K562 (cell line): ENCODE data around the gene CCDC47. TPM values are rescaled to one million over a fixed set of nuclear protein-coding genes. Genes with fewer than 3 reads are reported as not detected.
A peak's percentile ranks its signal among the peaks of the same experiment; 100 is the strongest.
"Not testable (repeated sequence)": the region's sequence is repeated elsewhere in the genome, so short reads cannot be mapped to it uniquely, and the experiment has no call there.

Source experiments
- ATAC-seq: fragments of 200-7000 bp; cut with Tn5 transposase; 3 replicates; pipeline ENCODE4 v1.9.1; 2020; ENCODE audit warnings: moderate library complexity
- BruUV-seq: library from RNA; stranded (reverse); fragments of 400-500 nt; replicated peaks from 2 replicates; lab custom pipeline; 2021; lab: Mats Ljungman, UMichigan
- CTCF ChIA-PET: fragments of 300-600 bp; formaldehyde crosslinking; extraction: SDS; loops from one replicate; lab custom pipeline; 2021; ENCODE audit warnings: low intra/inter-chr PET ratio; lab: Yijun Ruan, JAX
- POLR2A ChIA-PET: fragments of 300-600, 350-650 bp; sonication (Branson Sonifier 250); formaldehyde crosslinking; extraction: SDS; loops from one replicate; lab custom pipeline; 2021; ENCODE audit warnings: antibody characterized with exemption, inconsistent platforms; lab: Yijun Ruan, JAX
- DNase-seq, 4 experiments: peaks; one replicate each; pipeline versions ENCODE4 v3.0.0 to v3.0.0-alpha.2; 2011 to 2018; ENCODE audit warnings: low spot score in 3 of 4, mixed read lengths in 3 of 4; ENCODE audit errors: extremely low read depth in 1 of 4
- FAIRE-seq: peaks from 2 replicates; lab custom pipeline; 2011; peaks lifted over from hg19 to GRCh38; lab: Jason Lieb, UNC
- H2AFZ ChIP-seq: 2 replicates; pipeline ENCODE4 v1.6.0; 2011; ENCODE audit warnings: low read depth, low read length, control low read depth, inconsistent platforms
- H3K27ac ChIP-seq: fragments of 200-600 bp; 3 replicates; pipeline ENCODE4 v1.8.0; 2011; ENCODE audit warnings: low read depth, mild to moderate bottlenecking, control low read depth, inconsistent platforms, low read length, moderate library complexity, mixed read lengths; ENCODE audit errors: extremely low read depth
- H3K27me3 ChIP-seq, 2 experiments: fragments of 300-600 bp in 1 of 2; 2 replicates in 1 of 2; 3 replicates in 1 of 2; pipeline versions ENCODE4 v1.6.0 to v1.8.0; 2011; ENCODE audit warnings: inconsistent platforms in 2 of 2, low read length in 2 of 2, mild to moderate bottlenecking in 1 of 2, mixed read lengths in 1 of 2, moderate library complexity in 1 of 2; ENCODE audit not compliant: control insufficient read depth in 2 of 2, insufficient read depth in 2 of 2
- H3K36me3 ChIP-seq: fragments of 300-600 bp; 3 replicates; pipeline ENCODE4 v1.8.0; 2011; ENCODE audit warnings: mild to moderate bottlenecking, low read length, inconsistent platforms; ENCODE audit not compliant: control insufficient read depth, insufficient read depth
- H3K4me1 ChIP-seq, 2 experiments: fragments of 200-600 bp in 1 of 2; replicated peaks in 1 of 2; 2 replicates in 1 of 2; 3 replicates in 1 of 2; pipeline versions ENCODE4 v1.5.1 to v1.8.0; 2011; ENCODE audit warnings: inconsistent platforms in 2 of 2, low read length in 2 of 2, mild to moderate bottlenecking in 1 of 2, mixed read lengths in 1 of 2, moderate library complexity in 1 of 2; ENCODE audit not compliant: control insufficient read depth in 2 of 2, insufficient read depth in 2 of 2
- H3K4me2 ChIP-seq: 2 replicates; pipeline ENCODE4 v1.6.1; 2011; ENCODE audit warnings: low read length, control low read depth, inconsistent platforms, mixed read lengths; ENCODE audit not compliant: insufficient read depth
- H3K4me3 ChIP-seq: fragments of 200-600 bp; sonication (generic), shearing (Covaris generic); 2 replicates; pipeline ENCODE4 v1.5.1; 2016; ENCODE audit warnings: control low read depth, inconsistent platforms
- H3K79me2 ChIP-seq: fragments of 200-600 bp; 3 replicates; pipeline ENCODE4 v1.8.0; 2011; ENCODE audit warnings: low read length, inconsistent platforms; ENCODE audit not compliant: control insufficient read depth, insufficient read depth
- H3K9ac ChIP-seq, 2 experiments: 2 replicates each; pipeline versions ENCODE4 v1.6.0 to v1.6.1; 2011; ENCODE audit warnings: low read depth in 2 of 2, low read length in 2 of 2, control low read depth in 1 of 2, inconsistent platforms in 1 of 2, mild to moderate bottlenecking in 1 of 2, mixed read lengths in 1 of 2; ENCODE audit not compliant: insufficient read depth in 1 of 2
- H3K9me1 ChIP-seq: one replicate; pipeline ENCODE4 v1.6.0; 2011; ENCODE audit warnings: inconsistent platforms, mild to moderate bottlenecking, low read length, moderate library complexity; ENCODE audit not compliant: control insufficient read depth, insufficient read depth
- H3K9me3 ChIP-seq: replicated peaks from 2 replicates; pipeline ENCODE4 v1.5.1; 2011; ENCODE audit warnings: low read depth, low read length, inconsistent platforms; ENCODE audit not compliant: control insufficient read depth, insufficient read depth
- H4K20me1 ChIP-seq: replicated peaks from 2 replicates; pipeline ENCODE4 v1.6.1; 2011; ENCODE audit warnings: low read length, inconsistent platforms, mixed read lengths; ENCODE audit not compliant: control insufficient read depth, insufficient read depth
- FOXK2 ChIP-seq, 2 experiments: fragments of 450-650 bp; IDR thresholded peaks in 1 of 2; conservative IDR thresholded peaks in 1 of 2; 2 replicates each; pipeline ENCODE4 v1.6.1; 2016; ENCODE audit warnings: low read depth in 2 of 2, mild to moderate bottlenecking in 1 of 2
- TAF15 ChIP-seq: fragments of 200-400 bp; formaldehyde crosslinking; IDR thresholded peaks from 2 replicates; pipeline ENCODE4 v1.6.1; 2017; ENCODE audit warnings: mild to moderate bottlenecking, low read depth, low read length, moderate library complexity
- ZNF121 ChIP-seq: sonication (generic); formaldehyde crosslinking; conservative IDR thresholded peaks from 2 replicates; pipeline ENCODE4 v1.8.0; 2022; ENCODE audit warnings: missing genetic modification reagents
- WGBS: fragments of 100-300 bp; shearing (Covaris generic); methylation state at CpG from one replicate; pipeline ENCODE4 v1.1.6; 2016; ENCODE audit warnings: low coverage, mixed read lengths; ENCODE audit not compliant: insufficient coverage; ENCODE audit errors: missing lambda C conversion rate; 5-methylcytosine and 5-hydroxymethylcytosine counted together
- in situ Hi-C: fragments of 300-500 bp; cut with MboI; formaldehyde crosslinking; loops from 4 replicates; pipeline ENCODE4 v1.15.0; 2018; ENCODE audit warnings: inconsistent platforms, mixed read lengths
- intact Hi-C: fragments of 100-400 bp; cut with micrococcal nuclease; formaldehyde crosslinking; loops from 2 replicates; pipeline ENCODE4 v1.14.2; 2022
- polyA plus RNA-seq, 8 experiments: library from polyadenylated mRNA; depleted of rRNA in 4 of 8; stranded (reverse) in 5 of 8; unstranded in 3 of 8; fragments of >200 nt; fragmentation: Nextera tagmentation in 2 of 8; fragmentation: Illumina TruSeq in 1 of 8; extraction: Ambion mirVana in 2 of 8; extraction: Trizol in 1 of 8; gene quantifications; 2 replicates each; pipeline versions ENCODE4 v1.2.1 to v1.2.3, GENCODE V29; 2011 to 2014; ENCODE audit warnings: inconsistent platforms in 1 of 8, missing spikeins in 1 of 8
- total RNA-seq, 7 experiments: library from RNA; depleted of rRNA in 6 of 7; stranded (reverse); fragments of >200 nt in 6 of 7; fragmentation: Illumina TruSeq in 2 of 7; extraction: Trizol in 2 of 7; gene quantifications; 2 replicates each; pipeline versions ENCODE4 v1.2.1 to v1.2.3, GENCODE V29; 2011 to 2021; ENCODE audit warnings: low replicate concordance in 1 of 7

Gene CCDC47
- total and polyA plus RNA-seq, 9 of the 15 experiments (the other 6 are each of a cell fraction or from before 2014, with no cell fraction given) = 15.5 to 162 (median 122) TPM

GRCh38 chr17:63722403-63722802 is 51.0 kb downstream of the CCDC47 start:
- Histone ChIP-seq H3K4me2 (no peak overlapping the region), H3K9ac (no peak overlapping the region), H3K9me3 (no peaks in the 10 kb centered on the region), H3K27ac (no peak overlapping the region), H2AFZ (no peak overlapping the region), H3K9me1 (no peaks in the 10 kb centered on the region), H3K79me2 (no peaks in the 10 kb centered on the region), H3K4me1 (no peaks in the 10 kb centered on the region), H3K4me3 (no peak overlapping the region), H4K20me1 (no peaks in the 10 kb centered on the region), H3K36me3 (peaks cover 9% of the 10 kb centered on the region; the same call in 2 of the 3 replicates), H3K27me3 (no peaks in the 10 kb centered on the region)
- POLR2A ChIA-PET = interaction anchor here (0.6 to 2.2 kb wide), 7 partner anchors 10 to 34 kb away, joined by 3 to 9 read pairs (median 5); no protein-coding TSS in a partner anchor
- no peak for ATAC-seq
- peak; percentile 6 for FAIRE-seq
- no peak for DNase-seq
- intact Hi-C loops = no loop called here
- no TSS peak for BruUV-seq
- TF ChIP-seq TAF15 = no peak
- no peak for TF ChIP-seq FOXK2 (conservative IDR thresholded peaks at IDR 0.05 in 1 of 2, IDR thresholded peaks at IDR 0.05 in 1 of 2; ENCODE audit: low read depth in 2 of 2)
- in situ Hi-C loops = no loop called here
- 43% methylated on average over 2 of the region's 2 CpGs for WGBS
- CTCF ChIA-PET = no interaction called here

- DNase-seq, BruUV-seq, H3K9me3 ChIP-seq, H4K20me1 ChIP-seq, H3K9ac ChIP-seq, CTCF ChIA-PET: not testable (repeated sequence)
- TF ChIP-seq ZNF121 (CRISPR knock-in tag) = 0 out of 2 replicates have a peak, but pooled peaks have one; percentile 17
- TF ChIP-seq, all 486 proteins: peak for 1; not testable (repeated sequence) for 485
- WGBS = 89% methylated on average over 5 of the region's 5 CpGs
- H3K4me1 ChIP-seq, H3K4me3 ChIP-seq, H3K4me2 ChIP-seq, in situ Hi-C loops, H3K9me1 ChIP-seq, H2AFZ ChIP-seq, intact Hi-C loops, H3K27me3 ChIP-seq, ATAC-seq, H3K36me3 ChIP-seq, FAIRE-seq, H3K27ac ChIP-seq, H3K79me2 ChIP-seq: not testable (repeated sequence)
- POLR2A ChIA-PET = interaction anchor here (1.3 kb wide), 1 partner anchor 27 kb away, joined by 3 read pairs; no protein-coding TSS in a partner anchor
Measured at GRCh38 chr17:63720194-63720593, 53.2 kb downstream of the CCDC47 start.
